HK-2 (cell line): ENCODE data around the gene ALKBH1.
A peak's percentile ranks its signal among the peaks of the same experiment; 100 is the strongest.
"Not testable (repeated sequence)": the region's sequence is repeated elsewhere in the genome, so short reads cannot be mapped to it uniquely, and the experiment has no call there.

ENCODE experiments used
- DNase-seq: peaks from one replicate; pipeline ENCODE4 v3.0.0-alpha.2; 2018; ENCODE audit not compliant: unreplicated experiment

ALKBH1 gene

GRCh38 chr14:77707724-77708408, at the start of gene ALKBH1, which contains the start of gene SLIRP:
ALKBH1 (minus strand) TSS chr14:77708023; CDS start chr14:77708004, 19 bp downstream.
SLIRP (plus strand) TSS chr14:77708103; CDS start chr14:77708112, 9 bp downstream.
- DNase-seq: peak; percentile 79

GRCh38 chr14:77752799-77753516, 45.1 kb upstream of the ALKBH1 start:
- no peak for DNase-seq

- no peak for DNase-seq
Measured at GRCh38 chr14:77752266-77752665, 44.4 kb upstream of the ALKBH1 start.

- DNase-seq: not testable (repeated sequence)
Measured at GRCh38 chr14:77747425-77747824, 39.6 kb upstream of the ALKBH1 start.

- no peak for DNase-seq
Measured at GRCh38 chr14:77746064-77746702, 38.4 kb upstream of the ALKBH1 start.

- DNase-seq: no peak
Measured at GRCh38 chr14:77741438-77741837, 33.6 kb upstream of the ALKBH1 start.

GRCh38 chr14:77738559-77739250, 30.9 kb upstream of the ALKBH1 start:
- DNase-seq: no peak

- no peak for DNase-seq
Measured at GRCh38 chr14:77730976-77731497, 23.2 kb upstream of the ALKBH1 start.

DNA sequence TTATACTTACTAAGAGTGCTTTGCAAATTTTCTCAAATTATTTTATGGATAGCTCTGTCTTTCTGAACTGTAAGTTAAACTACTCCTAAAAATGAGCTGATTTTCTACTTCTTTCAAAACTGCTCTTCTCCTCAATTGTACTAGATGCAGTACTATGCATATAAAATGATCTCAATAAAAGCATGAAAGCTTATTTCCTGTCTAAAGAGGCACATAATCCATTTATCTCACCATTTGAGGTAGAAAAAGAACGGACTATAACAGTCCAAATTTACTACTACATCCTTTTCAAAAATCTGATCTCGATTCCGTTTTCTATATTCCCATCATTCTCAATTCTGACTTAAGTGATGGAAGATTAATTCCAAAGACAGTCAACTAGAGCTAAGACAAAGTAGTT, 14.5 kb upstream of the ALKBH1 start:
- no peak for DNase-seq

GRCh38 chr14:77721437-77721836, 13.6 kb upstream of the ALKBH1 start:
- no peak for DNase-seq

DNA sequence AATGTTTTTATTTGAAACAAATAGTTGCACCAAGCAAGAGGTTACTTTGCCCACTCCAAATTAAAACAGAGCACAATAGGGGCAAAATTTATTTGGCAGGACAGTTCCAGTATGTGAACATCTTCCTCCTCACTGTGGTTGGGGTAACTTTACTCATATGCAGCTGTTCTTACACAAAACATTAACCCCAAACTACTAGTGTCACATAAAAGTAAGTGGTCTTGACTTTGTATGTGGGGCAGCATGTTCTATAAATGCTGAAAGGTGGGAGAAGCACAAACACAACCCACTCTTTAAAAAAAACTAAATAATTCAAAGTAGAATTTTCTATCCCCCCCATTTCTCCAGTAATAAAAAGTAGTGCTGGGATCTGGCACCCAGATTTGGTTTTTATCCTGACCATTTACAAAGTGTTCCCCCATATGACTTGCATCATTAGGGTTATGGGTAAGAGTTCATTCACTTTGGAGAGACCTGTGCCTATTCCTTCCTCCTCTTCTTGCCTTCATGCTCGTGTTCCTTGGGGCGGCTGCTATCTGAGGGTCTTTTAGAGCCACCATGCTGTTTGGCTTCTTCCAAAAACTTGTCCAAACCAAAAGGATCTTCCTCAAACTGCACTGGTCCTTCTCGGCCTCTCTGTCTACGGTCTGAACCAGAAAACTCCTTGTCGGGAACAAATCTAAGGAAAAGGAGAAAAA, 9.9 kb upstream of the ALKBH1 start:
- no peak for DNase-seq

DNA sequence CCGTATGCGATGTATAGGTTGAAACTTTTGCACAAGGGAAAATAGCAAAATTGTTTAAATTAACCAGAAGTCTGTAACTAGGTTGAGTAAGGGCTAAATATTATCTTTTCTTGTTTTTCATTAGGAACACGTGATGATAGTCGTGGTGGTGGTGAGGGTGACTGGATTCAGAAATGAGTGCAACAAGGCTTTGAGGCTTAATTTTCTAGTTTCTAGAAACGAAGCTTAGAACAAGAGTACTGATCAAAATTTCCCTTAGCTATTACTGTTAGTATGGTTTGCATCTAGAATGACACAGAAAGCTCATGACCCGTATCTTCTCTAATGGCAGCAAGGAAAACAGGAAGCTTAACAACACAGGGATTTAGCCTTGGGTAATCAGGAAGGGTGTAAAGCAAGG, 7.1 kb upstream of the ALKBH1 start:
- DNase-seq: no peak

- no peak for DNase-seq
Measured at GRCh38 chr14:77710364-77710763, 2.5 kb upstream of the ALKBH1 start.

DNA sequence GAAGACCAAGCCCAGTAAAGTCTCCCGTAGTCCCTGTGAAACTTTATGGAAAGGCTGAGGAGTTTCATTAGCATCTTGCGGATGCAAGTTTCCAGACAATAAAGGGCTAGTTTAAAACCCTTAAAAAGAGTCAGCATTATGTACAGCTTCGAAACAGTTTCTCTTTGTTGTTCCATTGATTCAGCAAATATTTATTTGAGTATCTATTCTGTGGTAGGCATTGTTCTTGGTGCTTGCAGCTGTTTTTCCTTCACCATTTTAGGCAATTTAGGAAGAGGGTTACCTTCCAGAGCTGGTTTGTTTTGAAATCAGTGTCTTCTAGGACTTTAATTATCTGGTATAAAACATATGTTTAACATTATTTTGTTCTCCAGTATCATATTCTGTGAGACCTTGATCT, 1.6 kb upstream of the ALKBH1 start:
- DNase-seq: no peak

DNA sequence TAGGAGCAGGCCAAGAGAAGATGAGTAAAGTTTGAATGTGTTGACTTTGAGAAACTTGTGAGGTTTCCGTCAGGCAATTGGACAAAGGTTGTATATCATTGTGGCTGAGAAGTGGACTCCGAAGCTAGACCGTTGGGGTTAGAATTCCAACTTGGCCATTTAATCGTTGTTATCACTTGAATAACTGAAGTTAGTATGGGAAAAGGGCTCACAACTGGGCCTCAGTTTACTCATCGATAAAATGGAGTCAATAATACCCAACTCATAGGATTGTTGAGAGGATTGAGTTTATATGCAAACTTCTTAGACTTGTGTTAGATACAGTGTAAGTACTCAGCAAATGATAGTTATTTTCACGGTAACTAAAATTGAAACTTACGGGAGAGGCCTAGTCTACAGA, 926 bp upstream of the ALKBH1 start:
- DNase-seq: no peak

- peak; percentile 27 for DNase-seq
Measured at GRCh38 chr14:77707355-77707723, 484 bp downstream of the ALKBH1 start.

DNA sequence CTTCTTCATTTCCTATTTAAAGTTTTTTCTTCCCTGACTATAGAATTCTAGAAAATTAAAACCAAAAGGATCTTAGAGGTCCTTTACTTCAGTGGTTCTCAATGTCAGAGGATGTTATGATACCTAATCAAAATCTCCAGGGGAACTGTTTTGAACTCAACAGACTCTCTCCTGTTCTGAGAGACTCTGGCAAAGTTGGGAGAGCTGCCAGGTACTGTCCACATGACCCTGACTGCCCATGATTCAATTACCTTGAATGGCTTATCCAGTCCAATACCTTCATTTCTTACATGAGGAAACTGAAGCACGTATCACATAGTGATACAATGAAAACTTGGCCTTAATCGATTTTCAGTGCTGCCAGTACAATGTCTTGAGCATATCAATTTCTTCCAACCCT, 16.6 kb downstream of the ALKBH1 start:
- DNase-seq: no peak

DNA sequence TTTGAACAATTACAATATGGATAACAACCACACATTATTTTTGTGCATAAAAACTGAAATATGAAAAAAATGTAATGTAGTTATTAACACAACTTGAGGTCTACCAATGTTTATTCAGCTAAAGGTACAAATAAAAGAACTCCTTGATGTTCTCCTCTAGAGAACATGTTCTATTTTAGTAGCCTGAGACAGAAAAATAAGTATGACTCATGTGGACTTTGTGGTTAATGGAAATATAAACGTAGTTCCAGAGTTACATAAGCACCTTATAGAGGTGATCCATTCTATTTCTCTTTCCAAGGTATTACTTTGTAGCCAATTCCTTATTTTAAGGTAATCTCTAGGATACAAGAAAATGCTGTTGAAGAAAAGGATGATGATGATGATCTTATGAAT, 25.7 kb downstream of the ALKBH1 start:
- no peak for DNase-seq

DNA sequence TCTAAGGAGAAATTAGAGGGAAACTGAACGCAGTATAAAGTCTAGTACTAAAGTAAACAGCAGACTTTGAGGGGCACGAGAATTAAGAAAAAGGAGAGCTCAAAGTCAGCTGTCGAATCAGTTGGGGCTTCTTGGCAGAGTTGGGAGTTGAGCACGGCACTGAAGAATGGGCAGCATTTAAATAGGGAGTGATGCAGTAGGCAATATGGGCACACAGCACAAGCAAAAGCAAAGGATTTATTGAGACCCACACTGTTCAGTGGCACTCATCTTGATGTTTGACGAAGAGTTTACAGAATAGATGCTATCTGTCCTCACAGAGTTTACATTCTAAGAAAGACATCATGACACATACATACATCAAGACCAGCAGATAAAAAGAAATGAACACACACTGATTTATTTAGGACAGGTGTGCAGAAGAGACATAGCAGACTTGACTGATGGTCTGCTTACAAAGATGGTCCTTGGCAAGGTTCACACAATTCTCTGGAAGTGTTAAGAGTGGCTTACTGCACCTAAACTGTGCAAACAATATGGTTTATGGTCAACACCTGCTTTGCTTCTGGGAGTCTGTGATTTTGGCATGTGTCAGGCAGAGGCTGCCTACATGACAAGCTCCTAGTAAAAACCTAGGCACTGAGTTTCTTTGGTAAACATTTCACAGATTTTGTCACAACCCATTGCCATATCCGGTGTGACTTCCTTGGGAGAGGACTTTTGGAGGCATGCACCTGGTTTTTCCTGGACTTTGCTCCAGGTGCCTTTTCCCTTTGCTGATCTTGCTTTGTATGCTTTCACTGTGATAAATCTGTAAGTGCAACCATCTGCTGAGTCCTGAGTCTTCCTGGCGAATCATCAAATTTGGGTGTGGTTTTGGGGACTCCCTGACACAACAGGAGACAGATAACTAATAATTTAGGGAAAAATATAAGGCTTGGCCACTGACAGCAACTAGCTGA, 26.3 kb downstream of the ALKBH1 start:
- no peak for DNase-seq

DNA sequence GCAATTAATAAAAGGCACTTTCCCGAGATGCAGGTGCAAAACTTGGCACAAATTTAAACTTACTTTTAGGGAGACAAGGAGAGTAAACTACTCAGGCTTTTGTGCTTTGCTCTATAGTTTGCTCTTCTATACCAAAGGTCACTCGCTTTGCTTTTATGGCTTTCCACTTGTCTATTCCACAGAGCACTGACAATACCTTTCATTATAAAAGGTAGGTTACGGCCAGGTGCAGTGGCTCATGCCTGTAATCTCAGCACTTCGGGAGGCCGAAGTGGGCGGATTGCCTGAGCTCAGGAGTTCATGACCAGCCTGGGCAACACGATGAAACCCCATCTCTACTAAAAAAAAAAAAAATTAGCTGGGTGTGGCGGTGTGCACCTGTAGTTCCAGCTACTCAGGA, 32.9 kb downstream of the ALKBH1 start:
- DNase-seq: no peak
